Cardiac muscle cell (in vitro differentiated cells and primary cell): Measurements from ENCODE around the gene THEMIS. TPM values are rescaled to one million over a fixed set of nuclear protein-coding genes. Genes with fewer than 3 reads are reported as not detected.

Experiments
- DNase-seq, 2 donors: peaks; one replicate each; pipeline versions ENCODE4 v3.0.0 to v3.0.0-alpha.2; 2010 to 2017; ENCODE audit warnings: low read depth in 1 of 2, low spot score in 1 of 2
- H3K27ac ChIP-seq: fragments of 200-600 bp; sonication (generic); 2 replicates; pipeline ENCODE4 v1.5.1; 2016
- H3K27me3 ChIP-seq: fragments of 200-600 bp; sonication (generic); 2 replicates; pipeline ENCODE4 v1.6.0; 2016; ENCODE audit warnings: control low read depth
- H3K36me3 ChIP-seq: fragments of 200-600 bp; sonication (generic); 2 replicates; pipeline ENCODE4 v1.5.1; 2016; ENCODE audit warnings: control low read depth
- H3K4me1 ChIP-seq: fragments of 200-600 bp; sonication (generic); 2 replicates; pipeline ENCODE4 v1.8.1; 2017; ENCODE audit warnings: low read depth, mild to moderate bottlenecking, mixed run types
- H3K4me3 ChIP-seq: fragments of 200-600 bp; sonication (generic); 2 replicates; pipeline ENCODE4 v1.5.1; 2016; ENCODE audit warnings: mild to moderate bottlenecking
- H3K9me3 ChIP-seq: fragments of 200-600 bp; sonication (generic); 2 replicates; pipeline ENCODE4 v1.5.1; 2017; ENCODE audit warnings: low read depth, mild to moderate bottlenecking, control low read depth
- CTCF ChIP-seq: IDR thresholded peaks from 2 replicates; pipeline ENCODE4 v1.5.1; 2012; ENCODE audit warnings: low read depth, mild to moderate bottlenecking, low read length
- polyA plus RNA-seq: library from polyadenylated mRNA; unstranded; fragments of >200 nt; fragmentation: Nextera tagmentation; extraction: Ambion mirVana; gene quantifications from 2 replicates; pipeline ENCODE4 v1.2.1, GENCODE V29; 2016
- total RNA-seq: library from RNA; depleted of rRNA; stranded (reverse); fragments of >200 nt; gene quantifications from 2 replicates; pipeline ENCODE4 v1.2.3, GENCODE V29; 2016

Gene THEMIS
- total and polyA plus RNA-seq, 2 experiments from 2014 or later = 0.06 TPM; not detected in 1

GRCh38 chr6:127818149-127818548, 82.7 kb downstream of the THEMIS start:
- no peak for DNase-seq
- no peak for TF ChIP-seq CTCF
- H3K4me3 ChIP-seq = no peak overlapping the region
- H3K4me1 ChIP-seq = no peaks in the 10 kb centered on the region
- H3K27ac ChIP-seq = no peak overlapping the region
- no peaks in the 10 kb centered on the region for H3K36me3 ChIP-seq
- no peaks in the 10 kb centered on the region for H3K27me3 ChIP-seq
- H3K9me3 ChIP-seq = no peaks in the 10 kb centered on the region

GRCh38 chr6:127816643-127817042, 84.2 kb downstream of the THEMIS start:
- no peak for DNase-seq
- no peak for TF ChIP-seq CTCF

GRCh38 chr6:127813699-127814027, 87.2 kb downstream of the THEMIS start:
- H3K27me3 ChIP-seq = no peaks in the 10 kb centered on the region
- TF ChIP-seq CTCF = no peak
- no peaks in the 10 kb centered on the region for H3K9me3 ChIP-seq

More at GRCh38 chr6:127816643-127817042, 84.2 kb downstream of the THEMIS start:
- no peaks in the 10 kb centered on the region for H3K36me3 ChIP-seq
- H3K27ac ChIP-seq = no peak overlapping the region
- no peaks in the 10 kb centered on the region for H3K4me1 ChIP-seq
- H3K27me3 ChIP-seq = no peaks in the 10 kb centered on the region
- H3K9me3 ChIP-seq = no peaks in the 10 kb centered on the region
- H3K4me3 ChIP-seq = no peak overlapping the region

GRCh38 chr6:127812985-127813698, 87.7 kb downstream of the THEMIS start:
- no peaks in the 10 kb centered on the region for H3K9me3 ChIP-seq
- no peaks in the 10 kb centered on the region for H3K36me3 ChIP-seq
- H3K4me3 ChIP-seq = no peak overlapping the region
- no peak for DNase-seq
- TF ChIP-seq CTCF = no peak
- H3K4me1 ChIP-seq = peaks cover 3% of the 10 kb centered on the region
- no peak overlapping the region for H3K27ac ChIP-seq
- no peaks in the 10 kb centered on the region for H3K27me3 ChIP-seq

More at GRCh38 chr6:127813699-127814027, 87.2 kb downstream of the THEMIS start:
- no peak for DNase-seq
- Histone ChIP-seq H3K27ac (no peak overlapping the region), H3K4me1 (no peaks in the 10 kb centered on the region), H3K36me3 (no peaks in the 10 kb centered on the region), H3K4me3 (no peak overlapping the region)

- Histone ChIP-seq H3K4me1 (peaks cover 8% of the 10 kb centered on the region), H3K9me3 (no peaks in the 10 kb centered on the region), H3K36me3 (no peaks in the 10 kb centered on the region), H3K27ac (no peak overlapping the region), H3K4me3 (no peak overlapping the region), H3K27me3 (no peaks in the 10 kb centered on the region)
- DNase-seq = no peak
- no peak for TF ChIP-seq CTCF
Measured at GRCh38 chr6:127811900-127812570, 88.8 kb downstream of the THEMIS start.
